H1 (cell line): ENCODE results near the gene RARA. TPM values are rescaled to one million over a fixed set of nuclear protein-coding genes. Genes with fewer than 3 reads are reported as not detected.

ENCODE experiments used
- POU5F1 ChIP-seq: IDR thresholded peaks from 2 replicates; pipeline ENCODE4 v1.6.1; 2011; ENCODE audit warnings: low read depth, mild to moderate bottlenecking, low read length, moderate library complexity
- SIRT6 ChIP-seq: IDR thresholded peaks from one replicate; pipeline ENCODE4 v1.7.1; 2012; ENCODE audit warnings: low read length, inconsistent platforms
- SP4 ChIP-seq: IDR thresholded peaks from 2 replicates; pipeline ENCODE4 v1.6.1; 2012; ENCODE audit warnings: low read length, inconsistent platforms
- polyA plus RNA-seq, 7 experiments: library from polyadenylated mRNA; depleted of rRNA in 3 of 7; stranded (reverse) in 5 of 7; unstranded in 2 of 7; fragments of >200 nt in 5 of 7; fragments of 200-250 nt in 2 of 7; gene quantifications; 1 replicate in 5 of 7; 2 replicates in 1 of 7; 4 replicates in 1 of 7; pipeline versions ENCODE4 v1.2.1 to v1.2.3, GENCODE V29; 2011 to 2013; ENCODE audit warnings: missing spikeins in 2 of 7, mixed read lengths in 2 of 7
- total RNA-seq: library from RNA; stranded (reverse); fragmentation: NEBNext Ultra II Directional; extraction: Animal tissue kit (Norgen Biotek cat#: 25700); gene quantifications from 2 replicates; pipeline ENCODE4 v1.2.1, GENCODE V29; 2021
- TF ChIP-seq, protein P1 (sequence below): IDR thresholded peaks from 2 replicates; pipeline ENCODE4 v1.6.1; 2012; ENCODE audit warnings: low read length, inconsistent platforms

The RARA gene
- total and polyA plus RNA-seq, 2 of the 8 experiments (the other 6 are each of a cell fraction or from before 2014, with no cell fraction given), result 4.4 to 16.5 TPM

DNA sequence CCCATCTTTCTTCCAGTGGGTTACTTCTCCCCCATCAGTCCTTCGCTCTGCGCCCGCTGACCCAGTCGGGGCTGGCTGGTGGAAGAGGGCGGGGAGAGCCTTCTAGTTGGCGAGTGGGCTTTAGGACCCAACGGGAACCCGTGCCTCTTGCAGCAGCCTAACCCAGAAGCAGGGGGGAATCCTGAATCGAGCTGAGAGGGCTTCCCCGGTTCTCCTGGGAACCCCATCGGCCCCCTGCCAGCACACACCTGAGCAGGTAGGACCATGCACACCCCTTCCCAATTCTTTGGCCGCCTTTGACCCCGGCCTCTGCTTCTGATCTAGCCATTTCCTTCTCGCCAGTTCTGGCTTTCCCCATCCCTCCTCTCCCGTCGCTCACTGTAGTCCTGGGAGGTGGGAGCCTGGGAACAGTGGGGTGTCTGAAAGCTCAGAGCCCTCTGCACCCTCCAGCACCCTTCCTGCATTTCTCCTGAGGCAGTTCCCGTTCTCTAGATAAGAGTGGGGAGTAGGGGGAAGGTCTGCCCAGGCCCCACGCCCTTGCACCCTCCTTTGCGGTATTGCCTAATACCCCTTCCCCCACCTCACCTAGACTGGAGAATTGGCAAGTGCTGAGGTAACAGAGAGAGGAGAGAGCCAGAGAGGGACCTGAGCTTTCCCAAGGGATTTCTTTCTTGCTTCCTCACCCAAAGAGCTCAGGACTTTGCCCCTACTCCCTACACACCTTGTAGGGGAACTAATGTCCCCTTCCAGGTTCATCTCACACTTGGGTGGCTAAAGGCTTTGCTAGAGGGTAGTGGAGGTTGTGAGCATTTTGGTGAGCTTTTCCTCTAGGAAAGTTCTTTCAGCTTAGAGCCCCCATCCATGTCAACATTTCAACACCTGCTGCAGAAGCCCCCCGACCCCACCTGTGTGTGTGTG lies at the start of gene RARA (continued):
- no peak for TF ChIP-seq SIRT6
- TF ChIP-seq, protein P1, sequence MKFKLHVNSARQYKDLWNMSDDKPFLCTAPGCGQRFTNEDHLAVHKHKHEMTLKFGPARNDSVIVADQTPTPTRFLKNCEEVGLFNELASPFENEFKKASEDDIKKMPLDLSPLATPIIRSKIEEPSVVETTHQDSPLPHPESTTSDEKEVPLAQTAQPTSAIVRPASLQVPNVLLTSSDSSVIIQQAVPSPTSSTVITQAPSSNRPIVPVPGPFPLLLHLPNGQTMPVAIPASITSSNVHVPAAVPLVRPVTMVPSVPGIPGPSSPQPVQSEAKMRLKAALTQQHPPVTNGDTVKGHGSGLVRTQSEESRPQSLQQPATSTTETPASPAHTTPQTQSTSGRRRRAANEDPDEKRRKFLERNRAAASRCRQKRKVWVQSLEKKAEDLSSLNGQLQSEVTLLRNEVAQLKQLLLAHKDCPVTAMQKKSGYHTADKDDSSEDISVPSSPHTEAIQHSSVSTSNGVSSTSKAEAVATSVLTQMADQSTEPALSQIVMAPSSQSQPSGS, result no peak
- TF ChIP-seq POU5F1, result no peak
- peak; percentile 46; the same call in 1 of the 2 replicates for TF ChIP-seq SP4
